Endothelial cell of hepatic sinusoid (primary cell): ENCODE measurements around the gene RPSA.
"Not testable (repeated sequence)": the region's sequence is repeated elsewhere in the genome, so short reads cannot be mapped to it uniquely, and the experiment has no call there.

Source experiments
- in situ Hi-C: cut with HindIII; loops from 2 replicates; pipeline ENCODE4 v1.10.0; 2017; ENCODE audit warnings: low sequenced_read_pairs

RPSA gene

DNA sequence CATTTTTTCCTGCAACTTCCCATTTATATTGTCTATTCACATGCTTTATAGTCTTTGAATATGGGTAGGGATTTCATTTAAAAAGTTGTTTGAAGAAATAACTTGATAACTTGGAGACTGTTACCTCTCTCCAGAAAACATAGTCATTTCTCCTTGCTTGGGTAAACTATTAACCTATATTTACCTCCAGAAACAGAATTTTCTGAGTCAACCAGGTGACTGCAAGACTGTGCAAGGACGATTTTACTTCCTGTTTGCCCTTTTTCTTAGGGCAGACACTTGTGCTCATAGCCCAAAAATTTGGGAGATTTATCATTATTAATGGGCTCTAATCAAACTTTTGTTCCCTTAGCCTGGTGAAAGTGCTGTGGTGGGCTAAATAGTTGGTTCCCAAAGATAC is 46.6 kb downstream of the RPSA start:
- in situ Hi-C loops = no loop called here

DNA sequence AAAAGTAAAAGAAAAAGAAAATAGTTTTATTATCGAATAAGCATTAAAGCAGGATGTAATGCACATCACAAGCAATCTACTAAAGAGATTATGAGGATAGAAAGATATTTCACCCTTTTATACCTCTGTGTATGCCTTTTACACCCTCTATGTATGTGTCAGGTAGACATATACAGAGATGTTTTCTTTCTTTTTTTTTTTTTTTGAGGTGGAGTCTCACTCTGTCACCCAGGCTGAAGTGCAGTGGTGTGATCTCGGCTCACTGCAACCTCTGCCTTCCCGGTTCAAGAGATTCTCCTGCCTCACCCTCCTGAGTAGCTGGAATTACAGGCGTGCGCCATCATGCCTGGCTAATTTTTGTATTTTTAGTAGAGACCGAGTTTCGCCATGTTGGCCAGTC is 47.4 kb downstream of the RPSA start:
- in situ Hi-C loops = not testable (repeated sequence)

DNA sequence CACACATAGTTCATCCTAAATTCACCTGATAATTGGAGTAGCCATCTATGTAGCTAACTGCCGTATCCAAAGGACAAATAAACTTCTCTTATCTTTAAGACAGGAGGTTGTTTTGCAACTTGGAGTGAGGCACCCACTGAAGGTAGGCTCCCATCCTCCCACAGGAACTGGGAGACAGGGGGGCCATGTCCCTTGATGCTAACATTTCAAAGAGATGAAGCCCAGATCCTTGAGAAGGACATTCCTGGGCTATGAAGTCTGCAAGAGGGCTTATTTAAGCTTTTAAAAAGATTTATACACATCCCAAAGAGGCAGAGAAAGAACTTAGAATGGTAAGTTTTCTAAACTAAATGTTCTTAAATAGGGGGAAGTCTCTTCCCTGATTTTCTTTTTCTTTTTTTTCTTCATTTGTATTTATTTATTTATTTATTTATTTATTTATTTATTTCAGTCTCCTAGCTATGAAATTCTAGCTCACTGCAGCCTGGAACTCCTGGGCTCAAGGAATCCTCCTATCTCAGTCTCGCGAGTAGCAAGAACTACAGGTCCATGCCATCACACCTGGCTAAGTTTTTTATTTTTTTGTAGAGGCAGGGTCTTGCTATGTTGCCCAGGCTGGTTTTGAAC is 48.2 kb downstream of the RPSA start:
- in situ Hi-C loops = no loop called here

DNA sequence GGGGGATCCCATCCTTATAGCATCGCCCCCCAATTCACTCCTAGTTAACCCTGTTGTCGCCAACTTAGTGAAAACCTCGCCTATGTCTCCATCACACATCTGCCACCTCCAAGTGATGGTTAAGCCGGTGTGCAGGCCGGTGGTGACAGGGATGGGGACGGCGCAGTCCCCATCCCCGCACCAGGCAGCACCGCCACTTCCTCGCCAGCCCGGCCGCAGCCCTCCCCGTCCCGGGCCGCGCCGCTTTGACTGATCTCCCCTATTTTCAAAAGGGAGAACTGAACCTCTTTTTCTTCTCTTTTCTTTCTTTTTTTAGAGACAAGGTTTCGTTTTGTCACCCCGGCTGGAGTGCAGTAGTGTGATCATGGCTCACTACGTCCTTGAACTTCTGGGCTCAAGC is 49.6 kb downstream of the RPSA start:
- in situ Hi-C loops = no loop called here

DNA sequence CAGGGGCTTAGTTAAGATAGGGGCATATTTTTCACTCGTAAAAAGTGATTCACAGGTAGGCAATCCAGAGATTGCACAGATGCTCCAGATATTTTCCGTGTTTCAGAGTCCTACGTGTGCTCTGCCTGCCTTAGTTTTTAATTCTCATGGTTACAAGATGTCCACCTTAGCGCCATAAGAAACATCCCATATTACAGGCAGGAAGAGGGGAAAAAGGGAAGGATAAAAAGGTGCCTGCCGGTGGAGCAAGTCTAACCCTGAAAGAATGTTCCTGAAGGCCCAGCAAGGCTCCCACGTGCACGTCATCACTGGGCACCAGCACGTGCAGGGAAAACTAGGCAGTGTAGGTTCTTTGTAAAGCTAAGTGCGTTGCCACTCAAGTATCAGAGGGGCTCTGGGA is 50.8 kb downstream of the RPSA start:
- in situ Hi-C loops = no loop called here

DNA sequence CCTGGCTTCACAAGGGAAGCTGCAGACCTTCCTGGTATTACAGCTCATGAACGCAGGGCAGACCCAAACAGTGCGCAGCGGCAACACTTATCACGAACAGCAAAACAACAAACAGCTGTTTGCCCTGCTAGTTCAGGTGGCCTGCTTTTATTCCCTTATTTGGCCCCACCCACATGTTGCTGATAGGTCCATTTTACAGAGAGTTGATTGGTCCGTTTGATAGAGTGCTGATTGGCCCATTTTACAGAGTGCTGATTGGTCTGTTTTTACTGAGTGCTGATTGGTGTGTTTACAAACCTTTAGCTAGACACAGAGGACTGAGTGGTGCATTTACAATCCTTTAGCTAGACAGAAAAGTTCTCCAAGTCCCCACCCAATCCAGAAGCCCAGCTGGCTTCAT is 52.1 kb downstream of the RPSA start:
- in situ Hi-C loops = not testable (repeated sequence)

DNA sequence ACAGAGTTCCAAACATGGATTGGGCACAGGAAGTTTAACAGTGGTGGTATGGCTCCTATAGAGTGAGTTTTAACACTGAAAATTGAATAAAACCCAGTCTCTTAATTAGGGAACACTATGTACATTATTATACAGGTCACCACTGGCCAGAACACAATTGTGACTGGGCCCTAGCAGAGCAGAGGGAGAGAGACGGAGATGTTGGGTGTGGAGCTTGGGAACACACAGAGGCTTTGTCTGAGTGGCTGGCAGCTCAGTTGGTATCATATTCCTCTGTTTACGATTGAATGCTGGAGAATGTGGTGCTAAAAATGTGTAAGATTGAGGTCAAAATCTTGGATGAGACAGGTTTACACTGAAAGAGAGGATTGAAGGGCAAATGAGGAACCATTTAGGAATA is 54.2 kb downstream of the RPSA start:
- in situ Hi-C loops = no loop called here
